Mucosa of rectum (tissue), 2 donors: ENCODE results near the gene ARHGAP15.

Source experiments
- H3K27ac ChIP-seq, 2 donors: one replicate each; pipeline ENCODE4 v1.7.0; 2013; ENCODE audit warnings: inconsistent platforms in 2 of 2, low read depth in 2 of 2, low read length in 2 of 2
- H3K27me3 ChIP-seq, 2 donors: one replicate each; pipeline ENCODE4 v1.7.0; 2013; ENCODE audit warnings: low read length in 2 of 2; ENCODE audit not compliant: control insufficient read depth in 2 of 2, insufficient read depth in 2 of 2
- H3K36me3 ChIP-seq, 2 donors: one replicate each; pipeline ENCODE4 v1.7.0; 2013; ENCODE audit warnings: low read length in 2 of 2; ENCODE audit not compliant: control insufficient read depth in 2 of 2, insufficient read depth in 2 of 2
- H3K4me1 ChIP-seq, 2 donors: one replicate each; pipeline ENCODE4 v1.7.0; 2013; ENCODE audit warnings: low read length in 2 of 2, mild to moderate bottlenecking in 1 of 2; ENCODE audit not compliant: control insufficient read depth in 2 of 2, insufficient read depth in 2 of 2
- H3K4me3 ChIP-seq, 2 donors: one replicate each; pipeline ENCODE4 v1.7.0; 2013; ENCODE audit warnings: low read length in 2 of 2
- H3K9ac ChIP-seq, 2 donors: one replicate each; pipeline ENCODE4 v1.7.0; 2013; ENCODE audit warnings: low read length in 2 of 2, low read depth in 1 of 2, mild to moderate bottlenecking in 1 of 2
- H3K9me3 ChIP-seq, 2 donors: one replicate each; pipeline ENCODE4 v1.7.0; 2013; ENCODE audit warnings: low read length in 2 of 2; ENCODE audit not compliant: control insufficient read depth in 2 of 2
- donor health status: healthy.
- donor health status: Normal muscosa, but diverticular disease.

ARHGAP15 gene

DNA sequence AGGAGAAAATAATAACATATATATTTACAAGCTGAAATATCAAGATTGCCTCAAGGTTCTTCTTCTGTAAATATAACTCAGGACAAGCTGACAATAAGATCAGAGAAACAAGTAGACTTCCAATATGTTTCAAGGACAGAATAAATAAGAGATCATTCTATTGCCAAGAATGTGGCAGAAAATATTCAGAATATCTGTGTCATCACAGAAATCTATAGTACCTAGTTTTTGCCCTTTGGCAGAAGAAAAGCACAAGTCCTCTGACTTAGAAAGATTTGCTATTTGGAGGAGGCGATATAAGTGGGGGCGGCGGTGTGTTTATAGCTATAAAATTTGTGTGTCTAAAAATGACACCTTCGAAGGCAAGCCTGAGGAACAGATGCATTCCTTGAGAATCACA lies 34.3 kb downstream of the ARHGAP15 start:
- no peak overlapping the region for H3K4me3 ChIP-seq

DNA sequence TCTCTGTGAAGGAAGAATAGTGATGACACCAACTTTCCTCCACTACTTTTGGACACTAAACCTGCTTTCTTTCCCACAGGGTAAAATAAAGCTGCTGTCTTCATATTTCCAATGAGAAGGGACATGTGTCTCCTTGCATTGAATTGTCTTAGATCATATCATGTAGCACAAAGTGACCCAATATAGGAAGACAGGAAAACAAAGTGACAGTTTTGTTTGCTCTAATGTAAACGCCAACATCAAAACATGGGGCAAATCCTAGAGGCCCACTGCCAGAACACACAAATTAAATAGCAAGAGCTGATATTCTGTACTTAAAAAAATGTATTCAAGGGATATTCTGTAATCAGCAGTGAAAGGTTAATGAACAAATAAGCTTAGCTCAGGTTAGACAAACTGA lies 36.1 kb downstream of the ARHGAP15 start:
- Histone ChIP-seq H3K4me3 (no peak overlapping the region), H3K36me3 (no peaks in the 10 kb centered on the region), H3K9me3 (no peaks in the 10 kb centered on the region), H3K27ac (no peak overlapping the region), H3K27me3 (no peaks in the 10 kb centered on the region), H3K9ac (no peak overlapping the region), H3K4me1 (no peaks in the 10 kb centered on the region)

More for the DNA sequence above, 34.3 kb downstream of the ARHGAP15 start:
- H3K36me3 ChIP-seq, result no peaks in the 10 kb centered on the region
- H3K27me3 ChIP-seq, result no peaks in the 10 kb centered on the region
- H3K4me1 ChIP-seq, result no peaks in the 10 kb centered on the region
- H3K27ac ChIP-seq, result no peak overlapping the region
- H3K9me3 ChIP-seq, result no peaks in the 10 kb centered on the region
- H3K9ac ChIP-seq, result no peak overlapping the region

- H3K4me1 ChIP-seq, result no peaks in the 10 kb centered on the region
Observed at GRCh38 chr2:143169105-143169504, 39.9 kb downstream of the ARHGAP15 start.

DNA sequence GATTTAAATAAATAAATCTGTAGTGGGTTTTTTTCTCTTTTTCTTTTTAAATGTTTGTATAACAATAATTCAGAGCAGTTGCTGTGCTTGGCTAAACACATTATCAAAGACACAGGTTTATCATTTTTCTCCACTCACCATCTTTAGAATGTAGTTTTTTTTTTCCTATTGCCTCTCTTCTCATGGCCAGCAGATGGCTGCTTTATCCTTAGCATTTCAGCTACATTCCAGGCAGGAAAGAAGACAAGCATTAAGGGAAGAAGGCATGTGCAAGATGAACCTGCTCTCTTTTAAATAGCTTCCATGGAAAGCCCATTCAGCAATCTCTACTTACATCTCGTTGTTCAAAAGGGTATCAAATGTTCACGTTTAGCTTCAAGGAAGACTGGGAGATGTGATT lies 42.6 kb downstream of the ARHGAP15 start:
- no peaks in the 10 kb centered on the region for H3K9me3 ChIP-seq
- H3K27me3 ChIP-seq, result no peaks in the 10 kb centered on the region
- no peak overlapping the region for H3K27ac ChIP-seq
- H3K9ac ChIP-seq, result no peak overlapping the region
- no peaks in the 10 kb centered on the region for H3K36me3 ChIP-seq
- no peak overlapping the region for H3K4me3 ChIP-seq
- no peaks in the 10 kb centered on the region for H3K4me1 ChIP-seq

More at GRCh38 chr2:143169105-143169504, 39.9 kb downstream of the ARHGAP15 start:
- no peaks in the 10 kb centered on the region for H3K27me3 ChIP-seq
- H3K27ac ChIP-seq, result no peak overlapping the region
- H3K4me3 ChIP-seq, result no peak overlapping the region
- no peaks in the 10 kb centered on the region for H3K36me3 ChIP-seq
- no peak overlapping the region for H3K9ac ChIP-seq
- no peaks in the 10 kb centered on the region for H3K9me3 ChIP-seq

DNA sequence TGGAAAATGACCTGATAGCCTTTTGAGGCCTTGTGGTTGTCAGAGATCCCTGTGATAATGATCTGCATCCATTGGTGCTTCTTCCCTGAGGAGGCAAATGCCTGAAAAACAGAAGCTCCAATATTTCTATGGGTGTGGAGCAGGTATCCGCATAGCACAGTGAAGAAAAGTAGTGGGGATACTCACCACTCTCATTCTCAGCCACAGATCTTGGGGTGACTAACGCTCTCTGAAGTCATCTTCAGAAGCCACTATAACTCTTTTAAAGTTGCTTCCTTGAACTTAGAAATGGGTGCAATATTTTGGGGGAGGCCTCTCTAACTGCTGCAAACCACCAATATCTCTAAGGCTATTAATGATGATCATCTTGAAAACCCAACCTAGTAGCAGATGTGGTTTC lies 46.2 kb downstream of the ARHGAP15 start:
- no peak overlapping the region for H3K27ac ChIP-seq
- H3K4me3 ChIP-seq, result no peak overlapping the region
- H3K9ac ChIP-seq, result no peak overlapping the region
- H3K27me3 ChIP-seq, result no peaks in the 10 kb centered on the region
- no peaks in the 10 kb centered on the region for H3K9me3 ChIP-seq
- H3K4me1 ChIP-seq, result no peaks in the 10 kb centered on the region
- no peaks in the 10 kb centered on the region for H3K36me3 ChIP-seq

DNA sequence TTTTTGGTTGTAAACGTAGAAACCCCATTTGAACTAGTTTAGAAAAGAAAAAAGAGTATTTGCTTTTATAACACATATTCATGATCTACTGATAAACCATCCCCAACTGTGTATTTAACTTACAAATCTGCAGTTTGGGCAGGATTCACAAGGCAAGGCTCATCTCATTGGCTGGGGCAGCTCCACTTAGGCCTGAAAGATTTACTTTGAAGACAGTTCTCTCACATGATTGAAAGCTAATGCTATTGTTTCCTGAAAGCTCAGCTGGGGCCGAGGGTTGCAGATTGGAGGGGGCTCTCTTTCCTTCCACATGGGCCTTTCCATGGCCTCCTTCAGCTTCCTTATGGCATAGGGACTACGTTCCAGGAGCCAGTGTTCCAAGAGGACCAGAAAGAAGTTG lies 47.4 kb downstream of the ARHGAP15 start:
- H3K27ac ChIP-seq, result peak overlapping the region; percentile 25 to 27
- H3K4me1 ChIP-seq, result no peaks in the 10 kb centered on the region
- H3K9me3 ChIP-seq, result no peaks in the 10 kb centered on the region
- no peaks in the 10 kb centered on the region for H3K27me3 ChIP-seq
- H3K36me3 ChIP-seq, result no peaks in the 10 kb centered on the region
- no peak overlapping the region for H3K9ac ChIP-seq
- peak overlapping the region in 1 of 2 donors; percentile 16 for H3K4me3 ChIP-seq

DNA sequence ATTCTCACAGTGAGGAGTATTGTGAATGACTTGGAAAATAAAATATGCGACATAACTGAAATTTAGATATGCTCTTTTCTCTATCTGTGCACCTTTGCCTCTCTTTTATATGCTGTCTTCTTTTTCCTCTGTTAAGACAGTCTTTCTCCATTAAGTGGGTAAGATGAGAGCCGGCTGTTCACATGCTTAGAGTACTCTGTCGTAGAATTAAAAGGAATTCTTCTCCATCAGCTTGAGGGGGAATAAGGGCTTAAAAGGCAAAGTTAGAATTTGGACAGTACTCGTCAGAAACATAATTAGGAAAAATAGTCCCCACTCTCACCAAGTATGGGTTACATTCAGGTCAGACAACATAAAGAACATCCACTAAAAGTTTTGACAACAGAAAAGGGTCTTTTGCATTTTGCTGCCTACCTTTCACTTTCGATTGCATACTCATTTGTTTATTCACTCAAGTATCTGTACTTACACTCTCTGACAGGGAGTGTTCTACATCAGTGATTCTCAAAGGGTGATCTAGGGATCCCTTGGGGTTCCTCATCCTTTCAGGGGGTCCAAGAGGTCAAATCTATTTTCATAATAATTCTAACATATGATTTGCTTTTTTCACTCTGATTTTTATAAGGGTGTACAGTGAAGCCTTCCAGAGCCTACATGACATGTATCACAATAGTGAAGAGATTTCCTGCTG lies 48.0 kb downstream of the ARHGAP15 start:
- Histone ChIP-seq H3K9me3 (no peaks in the 10 kb centered on the region), H3K4me3 (peak overlapping the region in 1 of 2 donors; percentile 16), H3K4me1 (no peaks in the 10 kb centered on the region), H3K36me3 (no peaks in the 10 kb centered on the region), H3K9ac (no peak overlapping the region), H3K27me3 (no peaks in the 10 kb centered on the region), H3K27ac (peak overlapping the region; percentile 25 to 27)

- Histone ChIP-seq H3K9me3 (no peaks in the 10 kb centered on the region), H3K36me3 (no peaks in the 10 kb centered on the region), H3K4me3 (no peak overlapping the region), H3K27me3 (no peaks in the 10 kb centered on the region), H3K9ac (no peak overlapping the region), H3K4me1 (no peaks in the 10 kb centered on the region), H3K27ac (no peak overlapping the region)
Observed at GRCh38 chr2:143181494-143181893, 52.3 kb downstream of the ARHGAP15 start.

DNA sequence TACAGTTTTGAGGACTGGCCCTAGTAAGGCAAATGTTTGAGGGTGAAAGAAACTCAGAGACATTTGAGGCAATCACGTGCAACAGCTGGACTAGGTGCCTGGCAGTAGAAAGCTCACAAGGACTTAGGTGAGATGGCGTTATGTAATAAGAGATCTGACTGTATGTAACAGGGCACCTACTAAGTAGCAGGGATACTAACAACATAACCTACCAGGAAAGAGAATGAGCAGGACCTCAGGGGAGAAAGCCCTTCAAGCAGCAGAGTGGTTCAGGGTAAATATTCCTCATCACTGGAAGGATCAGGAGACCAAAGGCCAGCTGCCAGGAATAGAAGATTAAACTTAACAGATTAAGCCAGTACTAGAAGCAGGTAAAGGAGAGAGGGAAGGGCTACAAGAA lies 53.4 kb downstream of the ARHGAP15 start:
- H3K9ac ChIP-seq, result no peak overlapping the region
- H3K27me3 ChIP-seq, result no peaks in the 10 kb centered on the region
- H3K9me3 ChIP-seq, result no peaks in the 10 kb centered on the region
- H3K4me1 ChIP-seq, result no peaks in the 10 kb centered on the region
- H3K27ac ChIP-seq, result no peak overlapping the region
- H3K4me3 ChIP-seq, result no peak overlapping the region
- H3K36me3 ChIP-seq, result no peaks in the 10 kb centered on the region

GRCh38 chr2:143183804-143184463 lies 54.7 kb downstream of the ARHGAP15 start:
- Histone ChIP-seq H3K4me1 (no peaks in the 10 kb centered on the region), H3K9me3 (no peaks in the 10 kb centered on the region), H3K36me3 (no peaks in the 10 kb centered on the region), H3K9ac (no peak overlapping the region), H3K27ac (no peak overlapping the region), H3K4me3 (no peak overlapping the region), H3K27me3 (no peaks in the 10 kb centered on the region)
